HCT116 (cell line): ENCODE data around the gene IL17A. TPM values are rescaled to one million over a fixed set of nuclear protein-coding genes. Genes with fewer than 3 reads are reported as not detected.

ENCODE experiments used
- ATAC-seq: fragments of 200-7000 bp; cut with Tn5 transposase; 2 replicates; pipeline ENCODE4 v1.9.1; 2020; ENCODE audit warnings: mild to moderate bottlenecking, moderate library complexity
- BruUV-seq: library from RNA; stranded (reverse); fragments of 400-500 nt; replicated peaks from 2 replicates; lab custom pipeline; 2021; lab: Mats Ljungman, UMichigan
- CTCF ChIA-PET: fragments of 300-600 bp; sonication (Branson Sonifier 250); formaldehyde crosslinking; loops from one replicate; lab custom pipeline; 2021; ENCODE audit warnings: antibody characterized with exemption; lab: Charles Lee
- POLR2A ChIA-PET: fragments of 300-600, 350-600 bp; sonication (Branson Sonifier 250); formaldehyde crosslinking; loops from one replicate; lab custom pipeline; 2021; ENCODE audit warnings: antibody characterized with exemption; lab: Charles Lee
- RAD21 ChIA-PET, 2 experiments: fragments of 300-600 bp; sonication (Branson Sonifier 250); formaldehyde crosslinking; loops; one replicate each; lab custom pipeline; 2023; ENCODE audit warnings: low total read pairs in 2 of 2; ENCODE audit not compliant: uncharacterized antibody in 2 of 2, unreplicated experiment in 2 of 2, low non-redundant PET in 1 of 2; lab: Charles Lee
- DNase-seq: peaks from one replicate; pipeline ENCODE4 v3.0.0-alpha.2; 2010; ENCODE audit warnings: low read depth, low spot score
- H2AFZ ChIP-seq: fragments of 200-600 bp; shearing (Covaris generic), sonication (generic); 2 replicates; pipeline ENCODE4 v1.6.1; 2017; ENCODE audit warnings: low read depth, mixed run types, mixed read lengths, antibody characterized with exemption, low read length; ENCODE audit not compliant: poor library complexity, severe bottlenecking
- H3K27ac ChIP-seq: 2 replicates; pipeline ENCODE4 v1.5.1; 2012; ENCODE audit warnings: low read depth, low read length
- H3K27me3 ChIP-seq: fragments of 200-600 bp; sonication (generic); 2 replicates; pipeline ENCODE4 v1.6.1; 2016; ENCODE audit warnings: mixed run types, low read length, mixed read lengths; ENCODE audit not compliant: insufficient read depth
- H3K36me3 ChIP-seq, 2 experiments: fragments of 200-500 bp in 1 of 2; fragments of 200-600 bp in 1 of 2; sonication (Bioruptor generic) in 1 of 2; sonication (generic) in 1 of 2; 2 replicates each; pipeline versions ENCODE4 v1.5.1 to v1.6.1; 2014 to 2016; ENCODE audit warnings: low read length in 2 of 2, inconsistent platforms in 1 of 2, mixed read lengths in 1 of 2, mixed run types in 1 of 2; ENCODE audit not compliant: insufficient read depth in 2 of 2, control insufficient read depth in 1 of 2
- H3K4me1 ChIP-seq, 2 experiments: fragments of 200-600 bp in 1 of 2; sonication (generic) in 1 of 2; 2 replicates each; pipeline versions ENCODE4 v1.5.1 to v1.6.1; 2012 to 2017; ENCODE audit warnings: low read length in 2 of 2, inconsistent platforms in 1 of 2, mild to moderate bottlenecking in 1 of 2, mixed read lengths in 1 of 2, mixed run types in 1 of 2, moderate library complexity in 1 of 2; ENCODE audit not compliant: insufficient read depth in 2 of 2, control insufficient read depth in 1 of 2
- H3K4me2 ChIP-seq: fragments of 200-600 bp; sonication (generic); 2 replicates; pipeline ENCODE4 v1.6.1; 2017; ENCODE audit warnings: mixed run types, low read length, mixed read lengths
- H3K4me3 ChIP-seq, 2 experiments: fragments of 200-600 bp in 1 of 2; sonication (generic) in 1 of 2; replicated peaks in 1 of 2; 2 replicates each; pipeline ENCODE4 v1.5.1; 2011 to 2016; ENCODE audit warnings: low read length in 2 of 2, control low read depth in 1 of 2, low read depth in 1 of 2, mild to moderate bottlenecking in 1 of 2, mixed read lengths in 1 of 2, mixed run types in 1 of 2
- H3K79me2 ChIP-seq: fragments of 200-600 bp; sonication (generic); 2 replicates; pipeline ENCODE4 v1.6.1; 2017; ENCODE audit warnings: mild to moderate bottlenecking, mixed run types, low read length, moderate library complexity, mixed read lengths; ENCODE audit not compliant: insufficient read depth
- H3K9ac ChIP-seq: fragments of 200-600 bp; sonication (generic); 2 replicates; pipeline ENCODE4 v1.6.1; 2016; ENCODE audit warnings: low read length, mixed read lengths
- H3K9me2 ChIP-seq: fragments of 200-600 bp; sonication (generic), shearing (Covaris generic); 2 replicates; pipeline ENCODE4 v1.6.1; 2017; ENCODE audit warnings: mixed run types, mild to moderate bottlenecking, moderate library complexity; ENCODE audit not compliant: insufficient read depth
- H3K9me3 ChIP-seq, 2 experiments: fragments of 200-500 bp in 1 of 2; fragments of 200-600 bp in 1 of 2; sonication (Bioruptor generic) in 1 of 2; sonication (generic) in 1 of 2; 2 replicates each; pipeline ENCODE4 v1.6.1; 2014 to 2017; ENCODE audit warnings: low read length in 2 of 2, mixed read lengths in 2 of 2, inconsistent platforms in 1 of 2, low read depth in 1 of 2, mild to moderate bottlenecking in 1 of 2, mixed run types in 1 of 2, moderate library complexity in 1 of 2; ENCODE audit not compliant: control insufficient read depth in 1 of 2, insufficient read depth in 1 of 2
- H4K20me1 ChIP-seq: fragments of 200-600 bp; sonication (generic), shearing (Covaris generic); 2 replicates; pipeline ENCODE4 v1.6.1; 2017; ENCODE audit warnings: mixed run types, mild to moderate bottlenecking, moderate library complexity; ENCODE audit not compliant: insufficient read depth
- CBX3 ChIP-seq: IDR thresholded peaks from 2 replicates; pipeline ENCODE4 v1.6.1; 2012; ENCODE audit warnings: low read depth
- CEBPB ChIP-seq: IDR thresholded peaks from 2 replicates; pipeline ENCODE4 v1.6.1; 2012; ENCODE audit warnings: low read depth
- CTCF ChIP-seq, 3 experiments: fragments of 200-600 bp in 1 of 3; sonication (generic) in 1 of 3; IDR thresholded peaks in 2 of 3; conservative IDR thresholded peaks in 1 of 3; 2 replicates each; pipeline ENCODE4 v1.5.1; 2012 to 2017; ENCODE audit warnings: low read depth in 2 of 3, low read length in 2 of 3, antibody characterized with exemption in 1 of 3, borderline replicate concordance in 1 of 3, control low read depth in 1 of 3, mild to moderate bottlenecking in 1 of 3, mixed read lengths in 1 of 3, mixed run types in 1 of 3, moderate library complexity in 1 of 3; ENCODE audit not compliant: insufficient read depth in 1 of 3
- ELF1 ChIP-seq: IDR thresholded peaks from 2 replicates; pipeline ENCODE4 v1.6.1; 2012; ENCODE audit warnings: low read depth, borderline replicate concordance
- FOSL1 ChIP-seq: IDR thresholded peaks from 2 replicates; pipeline ENCODE4 v1.6.1; 2012; ENCODE audit warnings: low read depth
- JUND ChIP-seq: IDR thresholded peaks from 2 replicates; pipeline ENCODE4 v1.6.1; 2012
- POLR2A ChIP-seq: IDR thresholded peaks from 2 replicates; pipeline ENCODE4 v1.7.0; 2011; ENCODE audit warnings: borderline replicate concordance; ENCODE audit not compliant: insufficient read depth, insufficient read length; ENCODE audit errors: extremely low read depth
- POLR2AphosphoS5 ChIP-seq: IDR thresholded peaks from 2 replicates; pipeline ENCODE4 v1.6.1; 2011; ENCODE audit warnings: mild to moderate bottlenecking, low read depth, low read length, moderate library complexity
- RAD21 ChIP-seq: IDR thresholded peaks from 2 replicates; pipeline ENCODE4 v1.6.1; 2012; ENCODE audit warnings: low read depth, mild to moderate bottlenecking
- SIN3A ChIP-seq: IDR thresholded peaks from 2 replicates; pipeline ENCODE4 v1.6.1; 2012; ENCODE audit warnings: low read depth
- SP1 ChIP-seq: IDR thresholded peaks from 2 replicates; pipeline ENCODE4 v1.6.1; 2012; ENCODE audit warnings: low read depth
- SRF ChIP-seq: IDR thresholded peaks from 2 replicates; pipeline ENCODE4 v1.6.1; 2012; ENCODE audit warnings: low read depth
- TCF7L2 ChIP-seq: IDR thresholded peaks from 2 replicates; pipeline ENCODE4 v1.7.0; 2011; ENCODE audit warnings: borderline replicate concordance, inconsistent platforms; ENCODE audit not compliant: insufficient read depth, insufficient read length; ENCODE audit errors: extremely low read depth
- YY1 ChIP-seq: IDR thresholded peaks from 2 replicates; pipeline ENCODE4 v1.6.1; 2011; ENCODE audit warnings: low read length, low read depth, moderate library complexity, mild to moderate bottlenecking; ENCODE audit not compliant: insufficient replicate concordance; ENCODE audit errors: extremely low read depth
- ZFX ChIP-seq: fragments of 450-650 bp; IDR thresholded peaks from 2 replicates; pipeline ENCODE4 v1.6.1; 2017
- ZNF274 ChIP-seq: fragments of 200-500 bp; sonication (Bioruptor generic); IDR thresholded peaks from 2 replicates; pipeline ENCODE4 v1.6.1; 2014; ENCODE audit warnings: mild to moderate bottlenecking, low read depth, low read length, inconsistent platforms
- intact Hi-C: fragments of 100-400 bp; cut with micrococcal nuclease; formaldehyde crosslinking; loops from 2 replicates; pipeline ENCODE4 v1.10.0; 2022
- total RNA-seq: library from RNA; stranded (reverse); gene quantifications from one replicate; pipeline ENCODE4 v1.2.1, GENCODE V29; 2021; ENCODE audit not compliant: unreplicated experiment
- TF ChIP-seq, protein P1 (sequence below): IDR thresholded peaks from 2 replicates; pipeline ENCODE4 v1.6.1; 2012
- TF ChIP-seq, protein P2 (sequence below): IDR thresholded peaks from 2 replicates; pipeline ENCODE4 v1.6.1; 2011; ENCODE audit warnings: mild to moderate bottlenecking, low read length, moderate library complexity; ENCODE audit not compliant: insufficient replicate concordance; ENCODE audit errors: extremely low read depth

IL17A gene
- total RNA-seq, 1 experiment from 2014 or later = not detected

DNA sequence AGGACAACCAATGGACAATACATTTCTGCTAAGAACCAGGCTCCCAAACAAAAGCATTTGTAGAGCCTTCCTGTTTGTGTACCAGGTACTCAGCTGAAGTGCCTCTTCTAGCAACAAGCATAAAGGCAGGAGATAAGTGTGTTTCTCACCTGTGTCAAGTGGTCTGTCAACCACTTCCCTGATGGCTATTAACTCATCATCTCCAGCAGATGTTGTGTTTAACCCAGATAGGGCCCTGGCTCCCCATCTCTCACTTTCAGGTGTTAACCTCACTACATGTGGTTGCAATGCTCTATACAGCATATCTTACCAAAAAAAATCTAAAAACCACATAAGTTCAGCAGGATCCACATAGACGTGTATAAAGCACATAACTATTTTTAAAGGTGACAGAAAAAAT, 9.6 kb upstream of the IL17A start:
- ChIA-PET RAD21 (no interaction called here), POLR2A (no interaction called here), CTCF (no interaction called here)
- Histone ChIP-seq H2AFZ (no peak overlapping the region), H3K27ac (no peak overlapping the region), H3K4me2 (no peak overlapping the region), H3K4me1 (no peaks in the 10 kb centered on the region), H4K20me1 (no peaks in the 10 kb centered on the region), H3K36me3 (no peaks in the 10 kb centered on the region), H3K9ac (no peak overlapping the region), H3K9me3 (no peaks in the 10 kb centered on the region), H3K9me2 (no peaks in the 10 kb centered on the region), H3K27me3 (0 out of 2 replicates have a peak, but pooled peaks cover 9% of the 10 kb centered on the region), H3K79me2 (no peaks in the 10 kb centered on the region), H3K4me3 (no peak overlapping the region)
- intact Hi-C loops = no loop called here
- ATAC-seq (no peak), DNase-seq (no peak)
- no TSS peak for BruUV-seq
- TF ChIP-seq CBX3 (no peak), ELF1 (no peak), YY1 (no peak), CTCF (IDR thresholded peaks at IDR 0.05 in 2 of 3, conservative IDR thresholded peaks at IDR 0.05 in 1 of 3; ENCODE audit: borderline replicate concordance in 1 of 3, insufficient read depth in 1 of 3, low read depth in 2 of 3, low read length in 2 of 3) (no peak), SIN3A (no peak), ZNF274 (no peak), TCF7L2 (no peak), RAD21 (no peak), CEBPB (no peak), JUND (no peak), SRF (no peak), SP1 (no peak), POLR2AphosphoS5 (no peak), POLR2A (no peak), ZFX (no peak), FOSL1 (no peak)
- TF ChIP-seq, protein P1, sequence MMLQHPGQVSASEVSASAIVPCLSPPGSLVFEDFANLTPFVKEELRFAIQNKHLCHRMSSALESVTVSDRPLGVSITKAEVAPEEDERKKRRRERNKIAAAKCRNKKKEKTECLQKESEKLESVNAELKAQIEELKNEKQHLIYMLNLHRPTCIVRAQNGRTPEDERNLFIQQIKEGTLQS = no peak
- TF ChIP-seq, protein P2, sequence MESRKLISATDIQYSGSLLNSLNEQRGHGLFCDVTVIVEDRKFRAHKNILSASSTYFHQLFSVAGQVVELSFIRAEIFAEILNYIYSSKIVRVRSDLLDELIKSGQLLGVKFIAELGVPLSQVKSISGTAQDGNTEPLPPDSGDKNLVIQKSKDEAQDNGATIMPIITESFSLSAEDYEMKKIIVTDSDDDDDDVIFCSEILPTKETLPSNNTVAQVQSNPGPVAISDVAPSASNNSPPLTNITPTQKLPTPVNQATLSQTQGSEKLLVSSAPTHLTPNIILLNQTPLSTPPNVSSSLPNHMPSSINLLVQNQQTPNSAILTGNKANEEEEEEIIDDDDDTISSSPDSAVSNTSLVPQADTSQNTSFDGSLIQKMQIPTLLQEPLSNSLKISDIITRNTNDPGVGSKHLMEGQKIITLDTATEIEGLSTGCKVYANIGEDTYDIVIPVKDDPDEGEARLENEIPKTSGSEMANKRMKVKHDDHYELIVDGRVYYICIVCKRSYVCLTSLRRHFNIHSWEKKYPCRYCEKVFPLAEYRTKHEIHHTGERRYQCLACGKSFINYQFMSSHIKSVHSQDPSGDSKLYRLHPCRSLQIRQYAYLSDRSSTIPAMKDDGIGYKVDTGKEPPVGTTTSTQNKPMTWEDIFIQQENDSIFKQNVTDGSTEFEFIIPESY = no peak
